ENCODE measurements around the gene SEMA4D. TPM values are rescaled to one million over a fixed set of nuclear protein-coding genes. Genes with fewer than 3 reads are reported as not detected.
A peak's percentile ranks its signal among the peaks of the same experiment; 100 is the strongest.

SEMA4D gene
- total RNA-seq, 2 experiments from 2014 or later, result 159 to 161 TPM

- intact Hi-C loops (cut with micrococcal nuclease), result no loop called here
- peaks cover 94% of the 10 kb centered on the region for H3K4me1 Mint-ChIP-seq (ENCODE audit: low read depth)
- ChIA-PET POLR2A (no interaction called here), CTCF (interaction anchor here (1.3 to 3.2 kb wide), 4 partner anchors 13 to 118 kb away, joined by 4 to 18 read pairs (median 9); no protein-coding TSS in a partner anchor)
- peak overlapping the region; percentile 3 for H3K27ac Mint-ChIP-seq
- no peak overlapping the region for H3K4me3 Mint-ChIP-seq
- H3K27me3 Mint-ChIP-seq, result no peaks in the 10 kb centered on the region
- no peaks in the 10 kb centered on the region for H3K36me3 Mint-ChIP-seq
- DNase-seq, result no peak
- H3K9me3 Mint-ChIP-seq, result no peaks in the 10 kb centered on the region
Observed at GRCh38 chr9:89528540-89528939, 30.6 kb upstream of the SEMA4D start.

- no peak for DNase-seq
- H3K27me3 Mint-ChIP-seq, result no peaks in the 10 kb centered on the region
- POLR2A ChIA-PET, result no interaction called here
- peaks cover 94% of the 10 kb centered on the region for H3K4me1 Mint-ChIP-seq (ENCODE audit: low read depth)
- no peaks in the 10 kb centered on the region for H3K36me3 Mint-ChIP-seq
- peak overlapping the region; percentile 3 for H3K27ac Mint-ChIP-seq
- H3K9me3 Mint-ChIP-seq, result no peaks in the 10 kb centered on the region
- CTCF ChIA-PET, result interaction anchor here (3.2 kb wide), 1 partner anchor 21 kb away, joined by 18 read pairs; no protein-coding TSS in a partner anchor
- intact Hi-C loops (cut with micrococcal nuclease), result no loop called here
- H3K4me3 Mint-ChIP-seq, result no peak overlapping the region
Observed at GRCh38 chr9:89528131-89528530, 30.2 kb upstream of the SEMA4D start.

- no peak overlapping the region for H3K27ac Mint-ChIP-seq
- POLR2A ChIA-PET, result no interaction called here
- no peaks in the 10 kb centered on the region for H3K9me3 Mint-ChIP-seq
- H3K27me3 Mint-ChIP-seq, result no peaks in the 10 kb centered on the region
- DNase-seq, result no peak
- intact Hi-C loops (cut with micrococcal nuclease), result no loop called here
- CTCF ChIA-PET, result interaction anchor here (0.9 to 1.1 kb wide), 2 partner anchors 10 to 22 kb away, joined by 3 to 4 read pairs; no protein-coding TSS in a partner anchor
- H3K36me3 Mint-ChIP-seq, result no peaks in the 10 kb centered on the region
- H3K4me1 Mint-ChIP-seq (ENCODE audit: low read depth), result peaks cover 94% of the 10 kb centered on the region
- no peak overlapping the region for H3K4me3 Mint-ChIP-seq
Observed at GRCh38 chr9:89527084-89527483, 29.2 kb upstream of the SEMA4D start.

- ChIA-PET CTCF (interaction anchor here (0.9 to 1.1 kb wide), 2 partner anchors 10 to 22 kb away, joined by 3 to 4 read pairs; no protein-coding TSS in a partner anchor), POLR2A (no interaction called here)
- Mint-ChIP-seq H3K4me3 (no peak overlapping the region), H3K27ac (peak overlapping the region; percentile 15), H3K27me3 (no peaks in the 10 kb centered on the region), H3K36me3 (no peaks in the 10 kb centered on the region), H3K4me1 (ENCODE audit: low read depth) (peaks cover 93% of the 10 kb centered on the region), H3K9me3 (no peaks in the 10 kb centered on the region)
- intact Hi-C loops (cut with micrococcal nuclease), result no loop called here
- no peak for DNase-seq
Observed at GRCh38 chr9:89526667-89527066, 28.8 kb upstream of the SEMA4D start.

GRCh38 chr9:89525446-89526374 is 27.8 kb upstream of the SEMA4D start:
- ChIA-PET POLR2A (no interaction called here), CTCF (interaction anchor here (0.6 to 4.0 kb wide), 3 partner anchors 23 to 115 kb away, joined by 3 to 14 read pairs (median 4); no protein-coding TSS in a partner anchor)
- H3K27ac Mint-ChIP-seq, result no peak overlapping the region
- no peak for DNase-seq
- H3K4me1 Mint-ChIP-seq (ENCODE audit: low read depth), result peaks cover 91% of the 10 kb centered on the region
- intact Hi-C loops (cut with micrococcal nuclease), result no loop called here
- H3K27me3 Mint-ChIP-seq, result no peaks in the 10 kb centered on the region
- H3K9me3 Mint-ChIP-seq, result no peaks in the 10 kb centered on the region
- H3K4me3 Mint-ChIP-seq, result no peak overlapping the region
- no peaks in the 10 kb centered on the region for H3K36me3 Mint-ChIP-seq

GRCh38 chr9:89524963-89525362 is 27.1 kb upstream of the SEMA4D start:
- ChIA-PET CTCF (interaction anchor here (0.6 to 4.0 kb wide), 2 partner anchors 97 to 115 kb away, joined by 3 to 14 read pairs; no protein-coding TSS in a partner anchor), POLR2A (no interaction called here)
- DNase-seq, result no peak
- H3K9me3 Mint-ChIP-seq, result no peaks in the 10 kb centered on the region
- H3K27me3 Mint-ChIP-seq, result no peaks in the 10 kb centered on the region
- H3K4me3 Mint-ChIP-seq, result no peak overlapping the region
- peaks cover 91% of the 10 kb centered on the region for H3K4me1 Mint-ChIP-seq (ENCODE audit: low read depth)
- H3K36me3 Mint-ChIP-seq, result no peaks in the 10 kb centered on the region
- peak overlapping the region; percentile 92 for H3K27ac Mint-ChIP-seq
- intact Hi-C loops (cut with micrococcal nuclease), result loop anchor here (1.0 to 5.0 kb wide), 2 partner anchors 7 to 43 kb away; no protein-coding TSS in a partner anchor

GRCh38 chr9:89523948-89524347 is 26.0 kb upstream of the SEMA4D start:
- Mint-ChIP-seq H3K4me1 (ENCODE audit: low read depth) (peaks cover 92% of the 10 kb centered on the region), H3K27ac (peak overlapping the region; percentile 92), H3K36me3 (no peaks in the 10 kb centered on the region), H3K27me3 (no peaks in the 10 kb centered on the region), H3K4me3 (no peak overlapping the region), H3K9me3 (no peaks in the 10 kb centered on the region)
- ChIA-PET CTCF (interaction anchor here (0.6 to 4.3 kb wide), 5 partner anchors 12 to 116 kb away, joined by 3 to 35 read pairs (median 10); no protein-coding TSS in a partner anchor), POLR2A (interaction anchor here (0.7 to 1.4 kb wide), 5 partner anchors 8 to 210 kb away, joined by 3 read pairs; no protein-coding TSS in a partner anchor)
- DNase-seq, result peak; percentile 72
- intact Hi-C loops (cut with micrococcal nuclease), result loop anchor here (1.0 to 5.0 kb wide), 2 partner anchors 8 to 42 kb away; no protein-coding TSS in a partner anchor

GRCh38 chr9:89522959-89523285 is 25.0 kb upstream of the SEMA4D start:
- Mint-ChIP-seq H3K27ac (peak overlapping the region; percentile 92), H3K9me3 (no peaks in the 10 kb centered on the region), H3K27me3 (no peaks in the 10 kb centered on the region), H3K4me1 (ENCODE audit: low read depth) (peaks cover 90% of the 10 kb centered on the region), H3K36me3 (no peaks in the 10 kb centered on the region), H3K4me3 (peak overlapping the region; percentile 58)
- ChIA-PET CTCF (interaction anchor here (0.5 to 4.3 kb wide), 7 partner anchors 11 to 112 kb away, joined by 3 to 35 read pairs (median 4); no protein-coding TSS in a partner anchor), POLR2A (interaction anchor here (0.7 to 1.6 kb wide), 6 partner anchors 9 to 105 kb away, joined by 3 to 7 read pairs (median 4); no protein-coding TSS in a partner anchor)
- intact Hi-C loops (cut with micrococcal nuclease), result loop anchor here (1.0 to 5.0 kb wide), 7 partner anchors 13 to 103 kb away; partner anchors contain the start of gene SEMA4D
- DNase-seq, result no peak

- H3K9me3 Mint-ChIP-seq, result no peaks in the 10 kb centered on the region
- intact Hi-C loops (cut with micrococcal nuclease), result loop anchor here (1.0 to 5.0 kb wide), 7 partner anchors 14 to 102 kb away; partner anchors contain the start of gene SEMA4D
Observed at GRCh38 chr9:89522261-89522958, 24.5 kb upstream of the SEMA4D start.

GRCh38 chr9:89519366-89519805 is 21.5 kb upstream of the SEMA4D start:
- ChIA-PET CTCF (interaction anchor here (1.0 to 2.0 kb wide), 2 partner anchors 20 to 30 kb away, joined by 3 to 11 read pairs; no protein-coding TSS in a partner anchor), POLR2A (interaction anchor here (0.9 kb wide), 1 partner anchor 109 kb away, joined by 3 read pairs; no protein-coding TSS in a partner anchor)
- Mint-ChIP-seq H3K4me3 (no peak overlapping the region), H3K9me3 (no peaks in the 10 kb centered on the region), H3K27me3 (no peaks in the 10 kb centered on the region), H3K4me1 (ENCODE audit: low read depth) (peaks cover 66% of the 10 kb centered on the region), H3K27ac (peak overlapping the region; percentile 77), H3K36me3 (no peaks in the 10 kb centered on the region)
- intact Hi-C loops (cut with micrococcal nuclease), result no loop called here
- DNase-seq, result no peak

More at GRCh38 chr9:89522261-89522958, 24.5 kb upstream of the SEMA4D start:
- H3K4me1 Mint-ChIP-seq (ENCODE audit: low read depth), result peaks cover 89% of the 10 kb centered on the region
- ChIA-PET POLR2A (interaction anchor here (0.7 to 1.6 kb wide), 5 partner anchors 26 to 105 kb away, joined by 3 to 7 read pairs (median 4); no protein-coding TSS in a partner anchor), CTCF (interaction anchor here (0.7 to 4.3 kb wide), 7 partner anchors 12 to 112 kb away, joined by 3 to 35 read pairs (median 4); no protein-coding TSS in a partner anchor)
- H3K27me3 Mint-ChIP-seq, result no peaks in the 10 kb centered on the region
- peak overlapping the region; percentile 92 for H3K27ac Mint-ChIP-seq
- DNase-seq, result peak; percentile 89
- peak overlapping the region; percentile 58 for H3K4me3 Mint-ChIP-seq
- H3K36me3 Mint-ChIP-seq, result no peaks in the 10 kb centered on the region

All from activated CD4-positive, alpha-beta memory T cell treated with anti-CD3 and anti-CD28 coated beads for 36 hours (primary cell).